PFSK-1 (cell line): ENCODE results near the gene CCDC137.

Experiments
- FOXP2 ChIP-seq: optimal IDR thresholded peaks from 2 replicates; pipeline ENCODE3; 2011; ENCODE audit warnings: borderline replicate concordance, control low read depth, inconsistent platforms; ENCODE audit not compliant: insufficient read depth; ENCODE audit errors: extremely low read length, extremely low read depth
- POLR2AphosphoS5 ChIP-seq: IDR thresholded peaks from 2 replicates; pipeline ENCODE4 v1.6.1; 2012; ENCODE audit warnings: low read depth, mild to moderate bottlenecking, control low read depth, low read length, moderate library complexity
- REST ChIP-seq, 2 experiments: IDR thresholded peaks; 2 replicates each; pipeline versions ENCODE4 v1.6.1 to v1.8.0; 2011 to 2012; ENCODE audit warnings: low read depth in 2 of 2, low read length in 2 of 2, control low read depth in 1 of 2, inconsistent platforms in 1 of 2, mild to moderate bottlenecking in 1 of 2, moderate library complexity in 1 of 2; ENCODE audit not compliant: insufficient read depth in 1 of 2
- SIN3A ChIP-seq: IDR thresholded peaks from 2 replicates; pipeline ENCODE4 v1.6.1; 2012; ENCODE audit warnings: mild to moderate bottlenecking, low read length, moderate library complexity, borderline replicate concordance; ENCODE audit not compliant: insufficient read depth
- TAF1 ChIP-seq: IDR thresholded peaks from 2 replicates; pipeline ENCODE4 v1.6.1; 2012; ENCODE audit warnings: low read length, control low read depth, borderline replicate concordance; ENCODE audit not compliant: insufficient read depth

The CCDC137 gene

GRCh38 chr17:81687770-81688541, 21.4 kb downstream of the CCDC137 start:
- TF ChIP-seq POLR2AphosphoS5 (no peak), TAF1 (no peak), FOXP2 (no peak), REST (IDR thresholded peaks at IDR 0.05; ENCODE audit: insufficient read depth in 1 of 2, low read depth in 2 of 2, low read length in 2 of 2) (no peak), SIN3A (no peak)

- TF ChIP-seq REST (IDR thresholded peaks at IDR 0.05; ENCODE audit: insufficient read depth in 1 of 2, low read depth in 2 of 2, low read length in 2 of 2) (no peak), TAF1 (no peak), SIN3A (no peak), POLR2AphosphoS5 (no peak), FOXP2 (no peak)
Measured at GRCh38 chr17:81688616-81689015, 22.1 kb downstream of the CCDC137 start.

- TF ChIP-seq REST (IDR thresholded peaks at IDR 0.05; ENCODE audit: insufficient read depth in 1 of 2, low read depth in 2 of 2, low read length in 2 of 2) (no peak), SIN3A (no peak), FOXP2 (no peak), TAF1 (no peak), POLR2AphosphoS5 (no peak)
Measured at GRCh38 chr17:81690066-81690465, 23.5 kb downstream of the CCDC137 start.

GRCh38 chr17:81690549-81690948, 24.0 kb downstream of the CCDC137 start:
- TF ChIP-seq REST (IDR thresholded peaks at IDR 0.05; ENCODE audit: insufficient read depth in 1 of 2, low read depth in 2 of 2, low read length in 2 of 2) (no peak), TAF1 (no peak)

GRCh38 chr17:81691196-81691595, 24.7 kb downstream of the CCDC137 start:
- TF ChIP-seq SIN3A (no peak), POLR2AphosphoS5 (no peak), FOXP2 (no peak), REST (IDR thresholded peaks at IDR 0.05; ENCODE audit: insufficient read depth in 1 of 2, low read depth in 2 of 2, low read length in 2 of 2) (no peak), TAF1 (no peak)
